ENCODE measurements around the gene PCED1B. TPM values are rescaled to one million over a fixed set of nuclear protein-coding genes. Genes with fewer than 3 reads are reported as not detected.
"Not testable (repeated sequence)": the region's sequence is repeated elsewhere in the genome, so short reads cannot be mapped to it uniquely, and the experiment has no call there.

PCED1B gene
- total RNA-seq, 1 experiment from 2014 or later: 4.5 TPM

DNA sequence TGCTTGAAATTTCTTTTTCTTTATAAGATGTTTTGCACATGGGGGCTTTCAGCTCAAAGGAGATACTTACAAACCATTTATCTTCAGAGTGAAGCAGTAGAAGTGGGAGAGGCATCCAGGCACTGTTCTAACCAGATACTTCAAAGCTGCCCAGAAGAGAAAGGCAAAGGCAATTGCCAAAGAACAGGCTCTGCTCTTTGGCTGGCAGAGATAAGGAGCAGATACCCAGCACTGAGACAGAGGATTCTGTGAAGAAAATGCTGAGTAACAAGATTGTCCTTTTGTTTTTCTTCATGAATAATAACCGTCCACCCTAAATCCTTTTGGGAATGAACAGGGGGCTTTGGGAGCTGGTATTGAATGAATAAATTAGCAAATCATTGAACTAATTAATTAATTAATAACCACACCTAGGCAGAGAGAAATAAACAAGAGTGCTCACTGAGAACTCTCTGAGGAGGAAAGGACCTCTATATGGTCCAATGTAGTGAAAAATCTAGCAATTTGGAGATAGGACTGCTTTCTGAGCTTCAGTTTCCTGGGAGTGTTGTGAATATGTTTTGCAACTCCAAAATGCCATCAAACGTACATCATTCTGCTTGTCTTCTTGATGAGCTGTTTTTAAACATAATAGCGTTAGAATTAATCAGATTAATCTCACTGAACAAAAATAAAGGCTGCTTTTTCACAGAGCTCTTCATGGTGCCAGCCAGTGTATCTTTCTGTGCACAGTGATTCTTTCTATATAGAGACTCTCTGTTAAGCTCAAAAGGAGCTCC, 193.2 kb downstream of the PCED1B start:
- peak; percentile 61 for DNase-seq (ENCODE audit: low read depth)

DNA sequence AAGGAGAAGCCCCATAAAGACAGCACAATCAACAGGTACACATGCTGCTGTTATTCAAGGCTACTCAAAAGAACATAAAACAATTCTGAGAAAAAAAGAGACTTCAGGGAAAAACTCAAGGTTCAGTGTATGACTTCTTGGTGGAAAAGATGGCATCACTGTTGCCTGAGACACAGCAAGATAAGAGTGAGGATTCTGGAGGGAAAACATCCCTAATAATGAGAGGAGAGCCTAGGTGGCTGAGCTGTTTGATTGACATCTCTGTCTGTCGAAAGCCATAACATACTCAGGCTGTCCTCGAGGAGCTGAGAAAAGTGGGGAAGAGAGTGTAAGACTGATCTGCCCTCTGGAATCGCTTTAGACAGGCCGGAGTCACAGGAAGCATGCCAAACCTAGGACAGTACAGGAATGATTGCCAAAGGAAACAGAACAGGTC, 193.8 kb downstream of the PCED1B start:
- peak; percentile 64 for DNase-seq (ENCODE audit: low read depth)

- DNase-seq (ENCODE audit: low read depth): no peak
Observed at GRCh38 chr12:47274760-47275159, 195.3 kb downstream of the PCED1B start.

DNA sequence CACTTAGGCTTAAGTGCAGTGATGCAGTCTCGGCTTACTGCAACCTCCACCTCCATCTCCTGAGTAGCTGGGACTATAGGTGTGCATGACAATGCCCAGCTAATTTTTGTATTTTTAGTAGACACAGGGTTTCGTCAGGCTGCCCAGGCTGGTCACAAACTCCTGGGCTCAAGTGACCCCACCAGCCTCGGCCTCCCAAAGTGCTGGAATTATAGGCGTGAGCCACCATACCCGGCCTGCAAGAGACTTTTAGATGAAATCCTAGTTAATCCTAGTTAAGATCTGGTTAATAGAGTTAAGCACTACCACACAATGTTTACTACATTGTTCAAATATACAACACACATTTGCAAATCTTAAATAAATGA, 196.8 kb downstream of the PCED1B start:
- DNase-seq (ENCODE audit: low read depth): no peak

GRCh38 chr12:47276621-47277309, 197.3 kb downstream of the PCED1B start:
- DNase-seq (ENCODE audit: low read depth): peak; percentile 92

DNA sequence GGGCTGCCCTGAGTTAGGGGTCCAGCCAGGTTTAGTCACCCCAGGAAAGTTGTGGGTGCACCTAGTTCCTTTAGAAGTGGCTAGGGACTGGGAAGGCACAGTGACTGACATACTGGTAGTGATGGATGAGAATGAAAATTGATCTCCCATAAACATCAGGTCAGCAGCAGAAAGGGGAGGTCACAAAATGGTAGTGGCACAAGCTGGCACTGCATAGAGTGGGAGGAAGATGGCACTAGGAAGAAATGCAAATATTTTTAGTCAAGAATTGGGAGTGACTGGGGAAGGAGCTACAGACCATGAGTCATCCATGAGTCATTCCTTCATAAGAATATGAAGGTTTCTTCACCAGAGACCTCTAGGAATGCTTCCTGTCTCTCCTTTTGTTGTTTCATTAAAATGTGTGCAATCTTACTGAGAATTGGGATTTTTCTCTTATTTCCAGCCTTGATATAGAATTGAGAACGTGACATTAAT, 198.6 kb downstream of the PCED1B start:
- peak; percentile 96 for DNase-seq (ENCODE audit: low read depth)

- not testable (repeated sequence) for DNase-seq (ENCODE audit: low read depth)
Observed at GRCh38 chr12:47279758-47280157, 200.3 kb downstream of the PCED1B start.

- DNase-seq (ENCODE audit: low read depth): peak; percentile 63
Observed at GRCh38 chr12:47280543-47281300, 201.3 kb downstream of the PCED1B start.

DNA sequence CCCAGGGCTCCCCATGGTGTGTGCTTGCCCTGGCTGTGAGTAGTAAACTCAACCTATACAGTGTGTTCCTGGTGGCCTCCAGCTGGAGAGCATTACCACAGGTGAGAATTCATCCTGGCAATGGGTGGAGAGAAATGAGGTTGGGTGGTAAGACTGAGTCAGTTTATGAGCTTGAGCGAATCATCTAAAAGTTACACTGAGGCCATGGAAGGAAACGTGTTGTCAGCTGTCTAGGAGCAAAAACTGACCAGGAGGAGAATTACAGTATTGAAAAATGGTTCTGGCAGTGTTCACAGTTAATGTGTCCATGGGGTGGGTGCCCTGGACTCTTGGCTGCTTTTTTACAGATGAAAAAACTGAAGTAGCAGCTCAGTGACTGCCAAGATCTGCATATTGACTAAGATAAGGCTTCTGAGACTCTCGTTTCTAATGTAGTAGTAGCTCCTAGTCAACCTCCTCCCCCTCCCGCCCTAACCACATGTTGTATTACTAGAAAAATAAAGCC, 202.3 kb downstream of the PCED1B start:
- DNase-seq (ENCODE audit: low read depth): peak; percentile 37

DNA sequence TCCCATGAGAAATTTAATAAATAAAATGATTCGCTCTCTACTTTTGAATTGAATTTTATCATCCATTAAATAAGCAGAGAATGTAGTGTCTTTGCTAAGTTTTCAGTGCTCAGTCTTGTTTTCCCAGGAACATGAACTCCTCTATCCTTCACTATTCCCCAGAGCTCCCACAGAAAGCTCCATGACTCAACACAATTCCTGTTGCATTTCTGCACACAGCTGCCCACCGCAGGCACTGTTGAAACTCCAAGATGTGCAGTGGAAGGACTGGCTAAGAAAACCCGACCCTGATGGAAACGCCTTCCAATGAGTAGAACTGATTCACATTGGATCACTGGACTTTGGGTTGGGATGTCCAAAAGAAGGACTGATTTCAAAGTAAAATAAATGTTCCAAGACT, 202.8 kb downstream of the PCED1B start:
- DNase-seq (ENCODE audit: low read depth): peak; percentile 35

Other genes starting within 250 kb of the PCED1B start
- 26.1 and 37.5 TPM in 2 replicates for gene AMIGO2, start 338 bp downstream of the PCED1B start, total RNA-seq (2014; rRNA removed; shearing (Covaris generic))

Measured in M059J (cell line).